IPS-18c (cell line): ENCODE results near the gene CCDC86.

Source experiments
- H3K4me3 ChIP-seq: 2 replicates; pipeline ENCODE4 v1.7.0; 2013; ENCODE audit warnings: low read depth, mild to moderate bottlenecking, low read length, moderate library complexity; ENCODE audit not compliant: insufficient read depth
- H3K9me3 ChIP-seq: one replicate; pipeline ENCODE4 v1.6.1; 2013; ENCODE audit warnings: mild to moderate bottlenecking, low read length, moderate library complexity; ENCODE audit not compliant: control insufficient read depth, insufficient read depth

CCDC86 gene

DNA sequence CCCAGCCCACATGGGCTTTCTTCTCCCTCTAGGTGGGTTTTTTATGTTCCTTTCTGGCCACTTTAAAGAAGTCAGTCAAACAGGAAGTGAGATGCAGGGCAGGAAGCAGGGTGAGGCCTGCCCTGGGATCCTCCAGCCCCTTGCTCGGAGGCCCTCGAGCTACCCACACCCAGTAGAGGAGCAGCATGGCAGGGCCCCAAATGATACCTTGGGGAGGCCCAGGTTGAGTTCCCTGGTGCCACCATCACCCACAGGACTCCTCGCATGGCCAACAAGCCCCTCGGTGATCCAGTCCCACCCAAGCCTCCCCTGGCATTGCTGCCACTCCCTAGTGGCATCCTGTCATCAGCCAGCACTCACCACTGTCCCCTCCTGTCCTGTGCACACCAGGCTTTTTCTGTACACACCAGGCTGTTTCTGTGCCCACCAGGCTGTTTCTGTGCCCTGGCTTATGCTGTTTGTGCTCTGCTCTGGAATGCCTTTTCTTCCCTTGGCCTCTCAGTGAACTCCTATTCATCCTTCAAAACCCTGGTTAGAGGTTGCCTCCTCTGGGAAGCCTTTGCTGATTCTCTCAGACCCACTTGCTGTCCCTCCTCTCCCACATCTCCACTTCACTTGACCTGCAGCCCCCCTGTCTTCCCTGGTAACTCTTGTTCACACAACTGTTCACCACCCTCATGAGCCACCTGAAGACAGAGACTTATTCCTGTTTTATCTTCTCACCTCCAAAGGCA lies 17.0 kb downstream of the CCDC86 start:
- H3K4me3 ChIP-seq, result no peak overlapping the region
- H3K9me3 ChIP-seq, result no peaks in the 10 kb centered on the region

DNA sequence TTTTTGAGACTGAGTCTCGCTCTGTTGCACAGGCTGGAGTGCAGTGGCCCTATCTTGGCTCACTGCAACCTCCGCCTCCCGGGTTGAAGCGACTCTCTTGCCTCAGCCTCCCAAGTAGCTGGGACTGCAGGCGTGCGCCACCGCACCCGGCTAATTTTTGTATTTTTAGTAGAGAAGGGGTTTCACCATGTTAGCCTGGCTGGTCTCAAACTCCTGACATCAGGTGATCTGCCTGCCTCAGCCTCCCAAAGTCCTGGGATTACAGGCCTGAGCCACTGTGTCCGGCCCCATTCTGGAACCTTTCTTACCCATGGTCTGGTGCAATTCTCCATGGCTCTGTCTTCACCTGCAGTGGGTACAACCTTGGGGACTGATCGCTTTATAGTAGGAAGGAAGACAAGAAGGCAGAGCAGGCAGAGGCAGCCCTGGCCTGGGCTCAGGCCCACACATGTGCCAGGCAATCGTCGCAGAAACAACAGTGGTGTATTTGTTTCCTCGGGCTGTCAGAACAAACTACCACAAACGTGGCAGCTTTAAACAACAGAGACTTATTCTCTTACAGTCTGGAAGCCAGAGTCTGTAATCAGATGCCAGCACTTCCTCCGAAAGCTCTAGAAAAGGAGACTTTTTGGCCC lies 17.8 kb downstream of the CCDC86 start:
- no peaks in the 10 kb centered on the region for H3K9me3 ChIP-seq
- H3K4me3 ChIP-seq, result no peak overlapping the region

- Histone ChIP-seq H3K4me3 (no peak overlapping the region), H3K9me3 (no peaks in the 10 kb centered on the region)
These were observed 19.0 kb downstream of the CCDC86 start for GRCh38 chr11:60860943-60861342.

- H3K4me3 ChIP-seq, result no peak overlapping the region
- H3K9me3 ChIP-seq, result no peaks in the 10 kb centered on the region
These were observed 20.3 kb downstream of the CCDC86 start for GRCh38 chr11:60862171-60862570.

- Histone ChIP-seq H3K9me3 (no peaks in the 10 kb centered on the region), H3K4me3 (no peak overlapping the region)
These were observed 21.9 kb downstream of the CCDC86 start for GRCh38 chr11:60863550-60864521.

DNA sequence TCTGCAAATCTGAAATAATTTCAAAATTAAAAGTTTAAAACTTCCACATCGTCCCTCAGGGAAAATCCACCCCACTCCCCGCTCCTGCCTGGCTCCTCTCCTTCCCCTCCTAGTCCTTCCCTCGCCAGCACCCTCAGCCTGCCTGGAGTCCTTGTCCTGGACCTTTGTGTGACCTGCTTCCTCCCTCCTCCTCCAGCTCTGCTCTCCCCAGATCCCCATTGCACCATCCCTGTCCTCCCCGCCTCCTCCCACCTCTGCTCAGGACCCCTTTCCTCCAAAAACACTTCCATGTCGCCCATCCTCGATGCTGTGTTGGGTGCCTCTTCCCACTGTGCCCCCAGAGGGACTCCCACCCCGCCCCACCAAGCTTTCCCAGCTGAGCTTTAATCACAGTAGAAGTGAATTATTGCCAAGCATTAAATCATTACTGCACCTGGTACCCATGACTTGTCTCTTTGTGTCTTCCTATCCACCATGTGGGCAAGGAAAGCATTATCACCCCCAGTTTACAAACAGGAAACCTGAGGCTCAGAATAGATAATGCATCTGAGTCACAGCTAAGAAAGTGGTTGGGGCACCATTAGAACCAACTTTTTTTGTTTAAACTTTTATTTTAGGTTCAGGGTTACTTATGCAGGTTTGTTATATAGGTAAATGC lies 23.1 kb downstream of the CCDC86 start:
- H3K4me3 ChIP-seq, result no peak overlapping the region
- no peaks in the 10 kb centered on the region for H3K9me3 ChIP-seq

DNA sequence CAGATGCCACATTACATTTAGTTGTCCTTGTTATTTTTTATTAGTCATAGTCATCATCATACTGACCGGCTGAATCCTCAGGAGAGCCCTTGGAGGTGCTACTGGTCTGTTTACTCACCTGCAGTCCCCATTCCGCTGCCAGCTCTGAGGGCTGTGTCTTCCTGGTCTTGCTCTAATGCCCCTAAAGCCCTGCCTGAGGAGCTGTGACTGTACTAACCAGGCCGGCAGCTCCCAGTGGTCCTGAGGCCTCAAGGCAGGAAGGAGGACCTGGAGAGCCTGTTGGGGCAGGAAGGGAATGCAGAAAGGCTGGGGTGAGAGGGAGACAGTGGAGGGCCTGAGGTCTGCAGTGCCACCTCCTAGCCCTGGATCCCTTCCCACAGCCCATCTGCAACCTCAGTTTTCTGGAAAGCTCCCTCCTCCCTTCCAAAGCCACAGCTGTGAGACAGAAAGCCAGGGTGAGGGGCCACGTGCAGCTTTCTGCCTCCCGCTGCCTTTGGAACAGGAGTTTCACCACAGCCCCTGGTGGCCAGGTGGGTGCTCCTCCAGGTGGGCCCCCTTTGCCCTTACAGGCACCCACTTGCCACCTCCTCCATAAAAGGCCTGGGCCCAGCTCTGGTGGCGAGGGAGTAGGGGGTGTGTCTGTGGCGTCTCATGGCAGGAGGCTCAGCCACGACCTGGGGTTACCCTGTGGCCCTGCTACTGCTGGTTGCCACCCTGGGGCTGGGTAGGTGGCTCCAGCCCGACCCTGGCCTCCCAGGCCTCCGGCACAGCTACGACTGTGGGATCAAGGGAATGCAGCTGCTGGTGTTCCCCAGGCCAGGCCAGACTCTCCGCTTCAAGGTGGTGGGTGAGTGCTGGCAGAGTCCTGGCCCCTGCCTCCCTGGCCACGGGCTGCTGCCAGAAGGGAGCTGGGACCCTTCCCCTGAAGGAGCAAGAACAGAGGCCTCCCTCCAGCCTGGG lies 25.3 kb downstream of the CCDC86 start, which contains the start of gene ZP1:
TSS of gene ZP1 (plus strand) at position 632 of the 960 bp plus-strand sequence. CDS start at position 652, 20 bp downstream.
- Histone ChIP-seq H3K4me3 (no peak within 1 kb of the TSS), H3K9me3 (no peaks in the 10 kb centered on the region)

- H3K4me3 ChIP-seq, result no peak overlapping the region
- H3K9me3 ChIP-seq, result no peaks in the 10 kb centered on the region
These were observed 26.2 kb downstream of the CCDC86 start for GRCh38 chr11:60867871-60868681.

- no peak overlapping the region for H3K4me3 ChIP-seq
These were observed 27.0 kb downstream of the CCDC86 start for GRCh38 chr11:60868682-60869450.

DNA sequence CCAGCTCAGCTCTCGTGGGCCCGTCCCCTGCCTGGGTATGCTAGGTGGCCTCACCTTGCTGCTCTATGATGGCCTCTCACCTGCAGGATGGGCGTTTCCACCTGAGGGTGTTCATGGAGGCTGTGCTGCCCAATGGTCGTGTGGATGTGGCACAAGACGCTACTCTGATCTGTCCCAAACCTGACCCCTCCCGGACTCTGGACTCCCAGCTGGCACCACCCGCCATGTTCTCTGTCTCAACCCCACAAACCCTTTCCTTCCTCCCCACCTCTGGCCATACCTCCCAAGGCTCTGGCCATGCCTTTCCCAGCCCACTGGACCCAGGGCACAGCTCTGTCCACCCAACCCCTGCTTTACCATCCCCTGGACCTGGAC lies 27.5 kb downstream of the CCDC86 start:
- no peak overlapping the region for H3K4me3 ChIP-seq

More at GRCh38 chr11:60868682-60869450, 27.0 kb downstream of the CCDC86 start:
- no peaks in the 10 kb centered on the region for H3K9me3 ChIP-seq

DNA sequence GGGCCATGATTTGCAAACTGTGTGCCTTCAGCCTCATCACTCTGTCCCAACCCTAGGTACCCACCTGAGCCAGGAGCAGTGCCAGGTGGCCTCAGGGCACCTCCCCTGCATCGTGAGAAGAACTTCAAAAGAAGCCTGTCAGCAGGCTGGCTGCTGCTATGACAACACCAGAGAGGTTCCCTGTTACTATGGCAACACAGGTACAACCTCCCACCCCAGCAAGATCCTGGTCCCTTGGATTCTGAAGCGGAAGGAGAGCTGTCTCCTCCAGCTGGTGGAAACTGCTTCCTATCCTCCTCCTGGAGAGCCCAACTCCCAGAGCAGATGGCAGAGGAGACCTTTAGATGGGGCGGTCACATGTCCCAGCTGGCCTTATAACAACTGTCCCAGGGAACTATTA lies 28.4 kb downstream of the CCDC86 start:
- no peak overlapping the region for H3K4me3 ChIP-seq
- H3K9me3 ChIP-seq, result no peaks in the 10 kb centered on the region

More for the DNA sequence above, 27.5 kb downstream of the CCDC86 start:
- no peaks in the 10 kb centered on the region for H3K9me3 ChIP-seq

DNA sequence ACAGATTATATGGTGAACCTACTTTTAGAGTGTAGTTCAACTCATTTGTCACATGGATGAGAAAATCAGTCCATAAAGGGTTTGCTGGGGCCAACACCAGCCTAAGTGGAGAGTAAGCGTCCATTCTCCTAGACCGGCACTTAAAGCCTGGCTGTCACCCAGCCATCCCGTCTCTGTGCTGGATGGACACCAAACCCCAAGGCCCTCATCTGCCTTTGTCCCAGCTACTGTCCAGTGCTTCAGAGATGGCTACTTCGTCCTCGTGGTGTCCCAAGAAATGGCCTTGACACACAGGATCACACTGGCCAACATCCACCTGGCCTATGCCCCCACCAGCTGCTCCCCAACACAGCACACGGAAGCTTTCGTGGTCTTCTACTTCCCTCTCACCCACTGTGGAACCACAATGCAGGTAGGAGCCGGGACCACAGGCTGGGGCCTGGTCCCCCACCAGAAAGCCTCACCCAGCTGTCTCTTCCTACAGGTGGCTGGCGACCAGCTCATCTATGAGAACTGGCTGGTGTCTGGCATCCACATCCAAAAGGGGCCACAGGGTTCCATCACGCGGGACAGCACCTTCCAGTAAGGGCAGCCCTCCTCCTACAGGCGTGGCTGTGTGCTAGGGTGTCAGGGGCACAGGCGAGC lies 28.9 kb downstream of the CCDC86 start:
- Histone ChIP-seq H3K9me3 (no peaks in the 10 kb centered on the region), H3K4me3 (no peak overlapping the region)

DNA sequence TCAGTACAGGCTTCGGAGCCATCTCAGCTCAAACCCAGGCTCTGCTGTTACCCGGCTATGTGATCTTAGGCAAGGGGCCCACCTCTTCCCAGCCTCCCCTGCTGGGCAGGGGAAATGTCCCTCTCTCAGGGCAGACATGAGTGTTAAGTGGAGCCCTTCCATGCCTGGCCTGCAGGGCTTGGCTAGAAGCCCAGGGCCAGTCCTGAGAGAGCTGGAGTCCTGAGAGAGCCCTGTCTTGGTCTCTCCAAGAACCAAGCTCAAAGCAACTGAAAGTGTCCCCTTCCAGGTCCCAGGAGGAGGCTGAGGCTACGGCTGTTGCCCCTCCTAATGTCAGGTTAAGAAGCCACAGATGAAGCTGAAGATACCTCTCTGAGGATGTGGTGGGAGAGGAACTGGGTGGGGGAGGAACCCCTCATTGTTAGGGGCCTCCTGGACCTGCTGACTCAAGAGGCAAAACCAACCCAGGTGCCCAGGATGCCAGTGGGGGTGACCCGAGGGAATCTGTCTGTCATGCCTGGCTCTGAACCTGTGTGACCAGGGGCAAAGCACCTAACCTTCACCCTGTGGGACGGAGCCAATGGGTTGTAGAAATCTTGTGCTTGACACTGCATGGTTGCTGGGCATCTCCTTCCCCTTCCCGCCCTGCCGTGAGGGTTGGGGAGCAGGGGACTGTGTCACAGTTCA lies 29.6 kb downstream of the CCDC86 start:
- H3K4me3 ChIP-seq, result no peak overlapping the region
- no peaks in the 10 kb centered on the region for H3K9me3 ChIP-seq
